K562 (cell line): ENCODE results near the gene CDC42EP2. TPM values are rescaled to one million over a fixed set of nuclear protein-coding genes. Genes with fewer than 3 reads are reported as not detected.

Experiments
- CREM ChIP-seq: IDR thresholded peaks from 2 replicates; pipeline ENCODE4 v1.6.1; 2014; ENCODE audit warnings: antibody characterized with exemption, low read depth
- FOS ChIP-seq: IDR thresholded peaks from 3 replicates; pipeline ENCODE4 v1.6.1; 2011; ENCODE audit not compliant: insufficient read length; ENCODE audit errors: extremely low read depth
- HDAC2 ChIP-seq: fragments of 450-650 bp; IDR thresholded peaks from 2 replicates; pipeline ENCODE4 v1.6.1; 2016; ENCODE audit warnings: mild to moderate bottlenecking
- KLF13 ChIP-seq: fragments of 450-650 bp; IDR thresholded peaks from 2 replicates; pipeline ENCODE4 v1.6.1; 2016; ENCODE audit warnings: missing genetic modification characterization, low read depth, mild to moderate bottlenecking, missing compliant biosample characterization, moderate library complexity, borderline replicate concordance
- NCOR1 ChIP-seq: fragments of 450-650 bp; IDR thresholded peaks from 2 replicates; pipeline ENCODE4 v1.6.1; 2016; ENCODE audit warnings: mild to moderate bottlenecking, moderate library complexity
- POLR2A ChIP-seq: fragments of 450-650 bp; conservative IDR thresholded peaks from 2 replicates; pipeline ENCODE4 v1.6.1; 2016
- SAFB2 ChIP-seq: fragments of 200-400 bp; formaldehyde crosslinking; IDR thresholded peaks from 2 replicates; pipeline ENCODE4 v1.6.1; 2018; ENCODE audit warnings: borderline replicate concordance, low read length, low read depth, moderate library complexity; ENCODE audit not compliant: severe bottlenecking
- SIN3A ChIP-seq, 2 experiments: fragments of 150-350 bp in 1 of 2; IDR thresholded peaks; 2 replicates each; pipeline ENCODE4 v1.6.1; 2011 to 2016; ENCODE audit warnings: borderline replicate concordance in 2 of 2, low read depth in 2 of 2, low read length in 2 of 2, mild to moderate bottlenecking in 2 of 2, moderate library complexity in 2 of 2; ENCODE audit not compliant: control insufficient read depth in 1 of 2
- SPI1 ChIP-seq: IDR thresholded peaks from 2 replicates; pipeline ENCODE4 v1.6.1; 2011; ENCODE audit warnings: low read depth, low read length, control low read depth, borderline replicate concordance
- polyA plus RNA-seq, 8 experiments: library from polyadenylated mRNA; depleted of rRNA in 4 of 8; stranded (reverse) in 5 of 8; unstranded in 3 of 8; fragments of >200 nt; fragmentation: Nextera tagmentation in 2 of 8; fragmentation: Illumina TruSeq in 1 of 8; extraction: Ambion mirVana in 2 of 8; extraction: Trizol in 1 of 8; gene quantifications; 2 replicates each; pipeline versions ENCODE4 v1.2.1 to v1.2.3, GENCODE V29; 2011 to 2014; ENCODE audit warnings: inconsistent platforms in 1 of 8, missing spikeins in 1 of 8
- total RNA-seq, 7 experiments: library from RNA; depleted of rRNA in 6 of 7; stranded (reverse); fragments of >200 nt in 6 of 7; fragmentation: Illumina TruSeq in 2 of 7; extraction: Trizol in 2 of 7; gene quantifications; 2 replicates each; pipeline versions ENCODE4 v1.2.1 to v1.2.3, GENCODE V29; 2011 to 2021; ENCODE audit warnings: low replicate concordance in 1 of 7
- TF ChIP-seq, protein P1 (sequence below), 2 experiments: fragments of 450-650 bp; IDR thresholded peaks; 2 replicates each; pipeline ENCODE4 v1.6.1; 2018; ENCODE audit warnings: mild to moderate bottlenecking in 2 of 2, low read depth in 1 of 2; ENCODE audit not compliant: partially characterized antibody in 2 of 2
- TF ChIP-seq, protein P2 (sequence below): fragments of 200-800 bp; sonication (Bioruptor generic); IDR thresholded peaks from 2 replicates; pipeline ENCODE4 v1.6.1; 2017; ENCODE audit warnings: missing genetic modification characterization, missing compliant biosample characterization
- TF ChIP-seq, protein P3 (sequence below), 2 experiments: fragments of 450-650 bp; formaldehyde crosslinking in 1 of 2; IDR thresholded peaks; 2 replicates each; pipeline versions ENCODE4 v1.4.0 to v1.6.1; 2014 to 2020; ENCODE audit warnings: mild to moderate bottlenecking in 2 of 2, borderline replicate concordance in 1 of 2, low read depth in 1 of 2

CDC42EP2 gene
- total and polyA plus RNA-seq, 9 of the 15 experiments (the other 6 are each of a cell fraction or from before 2014, with no cell fraction given), result 0.27 to 3.5 (median 0.83) TPM; not detected in 1

DNA sequence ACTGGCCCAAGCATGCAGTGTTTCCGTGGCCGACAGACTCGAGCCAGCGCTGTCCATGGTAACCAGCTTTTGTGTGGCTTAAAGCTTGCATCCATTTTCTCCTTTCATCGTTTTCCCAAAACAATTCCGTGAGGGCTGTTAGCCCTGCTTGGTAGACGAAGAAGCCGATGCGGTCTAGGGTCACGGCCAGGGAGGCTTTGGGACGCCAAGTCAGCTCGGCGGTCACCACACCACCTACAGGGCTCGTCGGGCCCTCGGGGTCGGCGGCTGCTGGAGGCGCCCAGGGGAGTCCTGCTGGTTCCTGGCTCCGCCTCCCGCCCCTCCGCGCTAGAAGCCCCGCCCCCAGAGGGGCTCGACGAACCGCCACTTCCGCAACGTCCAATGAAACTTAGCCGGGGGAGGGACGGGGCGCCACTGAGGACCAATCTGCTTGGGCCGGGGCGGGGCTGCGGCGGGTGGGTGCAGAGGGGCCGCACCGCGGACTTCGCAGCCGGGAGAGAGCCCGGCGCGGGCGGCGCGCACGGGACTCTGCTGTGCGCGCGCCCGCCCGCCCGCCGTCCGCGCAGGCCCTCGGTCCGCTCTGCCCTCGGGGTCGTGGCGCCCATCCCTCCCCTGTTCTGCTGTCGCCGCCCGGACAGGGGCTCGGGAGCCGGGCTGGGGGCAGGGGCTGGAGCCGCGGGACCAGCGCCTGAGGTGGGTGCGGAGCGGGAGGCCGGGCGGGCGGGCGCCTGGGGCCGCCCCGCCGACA is 39.8 kb downstream of the CDC42EP2 start, which contains the start of gene TIGD3 (continued):
- TF ChIP-seq, protein P1, sequence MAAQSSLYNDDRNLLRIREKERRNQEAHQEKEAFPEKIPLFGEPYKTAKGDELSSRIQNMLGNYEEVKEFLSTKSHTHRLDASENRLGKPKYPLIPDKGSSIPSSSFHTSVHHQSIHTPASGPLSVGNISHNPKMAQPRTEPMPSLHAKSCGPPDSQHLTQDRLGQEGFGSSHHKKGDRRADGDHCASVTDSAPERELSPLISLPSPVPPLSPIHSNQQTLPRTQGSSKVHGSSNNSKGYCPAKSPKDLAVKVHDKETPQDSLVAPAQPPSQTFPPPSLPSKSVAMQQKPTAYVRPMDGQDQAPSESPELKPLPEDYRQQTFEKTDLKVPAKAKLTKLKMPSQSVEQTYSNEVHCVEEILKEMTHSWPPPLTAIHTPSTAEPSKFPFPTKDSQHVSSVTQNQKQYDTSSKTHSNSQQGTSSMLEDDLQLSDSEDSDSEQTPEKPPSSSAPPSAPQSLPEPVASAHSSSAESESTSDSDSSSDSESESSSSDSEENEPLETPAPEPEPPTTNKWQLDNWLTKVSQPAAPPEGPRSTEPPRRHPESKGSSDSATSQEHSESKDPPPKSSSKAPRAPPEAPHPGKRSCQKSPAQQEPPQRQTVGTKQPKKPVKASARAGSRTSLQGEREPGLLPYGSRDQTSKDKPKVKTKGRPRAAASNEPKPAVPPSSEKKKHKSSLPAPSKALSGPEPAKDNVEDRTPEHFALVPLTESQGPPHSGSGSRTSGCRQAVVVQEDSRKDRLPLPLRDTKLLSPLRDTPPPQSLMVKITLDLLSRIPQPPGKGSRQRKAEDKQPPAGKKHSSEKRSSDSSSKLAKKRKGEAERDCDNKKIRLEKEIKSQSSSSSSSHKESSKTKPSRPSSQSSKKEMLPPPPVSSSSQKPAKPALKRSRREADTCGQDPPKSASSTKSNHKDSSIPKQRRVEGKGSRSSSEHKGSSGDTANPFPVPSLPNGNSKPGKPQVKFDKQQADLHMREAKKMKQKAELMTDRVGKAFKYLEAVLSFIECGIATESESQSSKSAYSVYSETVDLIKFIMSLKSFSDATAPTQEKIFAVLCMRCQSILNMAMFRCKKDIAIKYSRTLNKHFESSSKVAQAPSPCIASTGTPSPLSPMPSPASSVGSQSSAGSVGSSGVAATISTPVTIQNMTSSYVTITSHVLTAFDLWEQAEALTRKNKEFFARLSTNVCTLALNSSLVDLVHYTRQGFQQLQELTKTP (IDR thresholded peaks at IDR 0.05; ENCODE audit: low read depth in 1 of 2, partially characterized antibody in 2 of 2), result peak in 1 of 2 experiments; percentile 72
- peak; percentile 27 to 54; a peak in 1 of 4 replicates for TF ChIP-seq SIN3A (IDR thresholded peaks at IDR 0.05; ENCODE audit: borderline replicate concordance in 2 of 2, control insufficient read depth in 1 of 2, low read depth in 2 of 2, low read length in 2 of 2)
- TF ChIP-seq POLR2A, result peak; percentile 42; the same call in 1 of the 2 replicates
- TF ChIP-seq, protein P2, sequence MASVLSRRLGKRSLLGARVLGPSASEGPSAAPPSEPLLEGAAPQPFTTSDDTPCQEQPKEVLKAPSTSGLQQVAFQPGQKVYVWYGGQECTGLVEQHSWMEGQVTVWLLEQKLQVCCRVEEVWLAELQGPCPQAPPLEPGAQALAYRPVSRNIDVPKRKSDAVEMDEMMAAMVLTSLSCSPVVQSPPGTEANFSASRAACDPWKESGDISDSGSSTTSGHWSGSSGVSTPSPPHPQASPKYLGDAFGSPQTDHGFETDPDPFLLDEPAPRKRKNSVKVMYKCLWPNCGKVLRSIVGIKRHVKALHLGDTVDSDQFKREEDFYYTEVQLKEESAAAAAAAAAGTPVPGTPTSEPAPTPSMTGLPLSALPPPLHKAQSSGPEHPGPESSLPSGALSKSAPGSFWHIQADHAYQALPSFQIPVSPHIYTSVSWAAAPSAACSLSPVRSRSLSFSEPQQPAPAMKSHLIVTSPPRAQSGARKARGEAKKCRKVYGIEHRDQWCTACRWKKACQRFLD (CRISPR knock-in tag), result peak; percentile 51; the same call in 1 of the 2 replicates
- no peak for TF ChIP-seq SAFB2
- TF ChIP-seq HDAC2, result peak; percentile 62; the same call in 1 of the 2 replicates
- peak; percentile 42; the same call in 1 of the 2 replicates for TF ChIP-seq CREM
- no peak for TF ChIP-seq KLF13 (tag)
- peak; percentile 49; the same call in 1 of the 2 replicates for TF ChIP-seq SPI1
- TF ChIP-seq, protein P3, sequence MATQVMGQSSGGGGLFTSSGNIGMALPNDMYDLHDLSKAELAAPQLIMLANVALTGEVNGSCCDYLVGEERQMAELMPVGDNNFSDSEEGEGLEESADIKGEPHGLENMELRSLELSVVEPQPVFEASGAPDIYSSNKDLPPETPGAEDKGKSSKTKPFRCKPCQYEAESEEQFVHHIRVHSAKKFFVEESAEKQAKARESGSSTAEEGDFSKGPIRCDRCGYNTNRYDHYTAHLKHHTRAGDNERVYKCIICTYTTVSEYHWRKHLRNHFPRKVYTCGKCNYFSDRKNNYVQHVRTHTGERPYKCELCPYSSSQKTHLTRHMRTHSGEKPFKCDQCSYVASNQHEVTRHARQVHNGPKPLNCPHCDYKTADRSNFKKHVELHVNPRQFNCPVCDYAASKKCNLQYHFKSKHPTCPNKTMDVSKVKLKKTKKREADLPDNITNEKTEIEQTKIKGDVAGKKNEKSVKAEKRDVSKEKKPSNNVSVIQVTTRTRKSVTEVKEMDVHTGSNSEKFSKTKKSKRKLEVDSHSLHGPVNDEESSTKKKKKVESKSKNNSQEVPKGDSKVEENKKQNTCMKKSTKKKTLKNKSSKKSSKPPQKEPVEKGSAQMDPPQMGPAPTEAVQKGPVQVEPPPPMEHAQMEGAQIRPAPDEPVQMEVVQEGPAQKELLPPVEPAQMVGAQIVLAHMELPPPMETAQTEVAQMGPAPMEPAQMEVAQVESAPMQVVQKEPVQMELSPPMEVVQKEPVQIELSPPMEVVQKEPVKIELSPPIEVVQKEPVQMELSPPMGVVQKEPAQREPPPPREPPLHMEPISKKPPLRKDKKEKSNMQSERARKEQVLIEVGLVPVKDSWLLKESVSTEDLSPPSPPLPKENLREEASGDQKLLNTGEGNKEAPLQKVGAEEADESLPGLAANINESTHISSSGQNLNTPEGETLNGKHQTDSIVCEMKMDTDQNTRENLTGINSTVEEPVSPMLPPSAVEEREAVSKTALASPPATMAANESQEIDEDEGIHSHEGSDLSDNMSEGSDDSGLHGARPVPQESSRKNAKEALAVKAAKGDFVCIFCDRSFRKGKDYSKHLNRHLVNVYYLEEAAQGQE (IDR thresholded peaks at IDR 0.05; ENCODE audit: borderline replicate concordance), result peak; percentile 98
- TF ChIP-seq, protein P3 (CRISPR knock-in tag; IDR thresholded peaks at IDR 0.05; ENCODE audit: low read depth), result peak; percentile 94
- peak; percentile 85 for TF ChIP-seq FOS
- no peak for TF ChIP-seq NCOR1
